Islet precursor cell (in vitro differentiated cells): ENCODE measurements around the gene PLEKHA8.

ENCODE experiments used
- DNase-seq: peaks from one replicate; pipeline ENCODE4 v3.0.0-alpha.2; 2018

Gene PLEKHA8

GRCh38 chr7:30114536-30115238 is 86.5 kb downstream of the PLEKHA8 start:
- no peak for DNase-seq

GRCh38 chr7:30115709-30116297 is 87.6 kb downstream of the PLEKHA8 start:
- DNase-seq, result no peak

GRCh38 chr7:30116771-30117170 is 88.6 kb downstream of the PLEKHA8 start:
- DNase-seq, result peak; percentile 57

GRCh38 chr7:30117896-30118295 is 89.7 kb downstream of the PLEKHA8 start:
- DNase-seq, result no peak

GRCh38 chr7:30119890-30120577 is 91.8 kb downstream of the PLEKHA8 start:
- DNase-seq, result no peak

GRCh38 chr7:30133736-30134610 is 105.8 kb downstream of the PLEKHA8 start:
- DNase-seq, result no peak

GRCh38 chr7:30134611-30135300 is 106.5 kb downstream of the PLEKHA8 start, which contains the start of gene MTURN:
TSS of gene MTURN (plus strand) at chr7:30134986. CDS start at chr7:30135137, 151 bp downstream.
- peak; percentile 88 for DNase-seq

- peak; percentile 61 for DNase-seq
Observed at GRCh38 chr7:30135301-30136116, 107.3 kb downstream of the PLEKHA8 start.

GRCh38 chr7:30136117-30136731 is 108.0 kb downstream of the PLEKHA8 start:
- no peak for DNase-seq

- no peak for DNase-seq
Observed at GRCh38 chr7:30136743-30137485, 108.7 kb downstream of the PLEKHA8 start.

- no peak for DNase-seq
Observed at GRCh38 chr7:30139836-30140384, 111.7 kb downstream of the PLEKHA8 start.

- DNase-seq, result no peak
Observed at GRCh38 chr7:30140456-30140855, 112.2 kb downstream of the PLEKHA8 start.

- DNase-seq, result no peak
Observed at GRCh38 chr7:30142710-30143109, 114.5 kb downstream of the PLEKHA8 start.

GRCh38 chr7:30143748-30144251 is 115.6 kb downstream of the PLEKHA8 start:
- no peak for DNase-seq

- DNase-seq, result no peak
Observed at GRCh38 chr7:30144657-30145306, 116.6 kb downstream of the PLEKHA8 start.

- DNase-seq, result no peak
Observed at GRCh38 chr7:30145426-30145970, 117.3 kb downstream of the PLEKHA8 start.

GRCh38 chr7:30146127-30146612 is 118.0 kb downstream of the PLEKHA8 start:
- DNase-seq, result no peak

GRCh38 chr7:30147223-30147622 is 119.0 kb downstream of the PLEKHA8 start:
- DNase-seq, result peak; percentile 14

- no peak for DNase-seq
Observed at GRCh38 chr7:30147785-30148184, 119.6 kb downstream of the PLEKHA8 start.
